Measurements from ENCODE around the gene PRKCH. TPM values are rescaled to one million over a fixed set of nuclear protein-coding genes. Genes with fewer than 3 reads are reported as not detected.

The PRKCH gene
- total and polyA plus RNA-seq, 2 experiments from 2014 or later = 2.4 to 3.5 TPM

DNA sequence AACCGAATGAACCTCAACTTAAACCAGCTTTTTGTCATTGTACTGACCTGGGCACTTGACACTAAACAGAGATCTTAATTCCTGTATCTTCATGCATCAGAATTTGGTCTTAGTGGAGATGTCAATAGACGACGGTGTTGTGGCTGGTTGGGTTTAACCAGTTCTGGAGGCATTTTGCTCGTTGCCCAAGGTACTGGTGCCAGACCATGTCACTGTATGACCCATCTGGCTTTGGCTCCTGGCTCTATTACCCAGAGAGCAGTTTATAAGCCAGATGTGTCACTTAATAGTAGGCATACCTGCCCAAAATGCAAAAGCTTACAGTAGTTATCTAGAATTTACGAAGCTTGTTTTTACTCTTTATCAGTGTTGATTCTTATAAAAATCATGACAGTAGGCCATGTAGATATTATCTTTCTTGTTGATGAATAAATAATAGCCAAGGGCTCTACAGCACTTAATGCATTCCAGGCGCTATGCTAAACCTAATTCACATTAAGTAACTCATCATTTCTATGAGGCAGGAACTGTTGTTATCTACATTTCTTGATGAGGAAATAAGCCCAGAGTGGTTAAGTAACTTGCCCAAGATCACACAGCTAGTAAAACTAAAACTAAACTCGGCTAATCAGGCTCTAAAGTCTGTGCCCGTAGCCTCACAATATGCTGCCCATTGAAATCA lies 194.2 kb downstream of the PRKCH start:
- Histone ChIP-seq H3K4me1 (ENCODE audit: insufficient read depth) (peaks cover 56% of the 10 kb centered on the region), H2AFZ (no peak overlapping the region), H3K4me2 (ENCODE audit: unreplicated experiment) (peak overlapping the region; percentile 45), H3K27ac (peak overlapping the region; percentile 68), H3K9me3 (ENCODE audit: low read depth) (no peaks in the 10 kb centered on the region), H3K9me2 (ENCODE audit: insufficient read depth) (no peaks in the 10 kb centered on the region), H3K9ac (no peak overlapping the region), H4K20me1 (ENCODE audit: insufficient read depth) (no peaks in the 10 kb centered on the region), H3K79me2 (ENCODE audit: insufficient read depth) (no peaks in the 10 kb centered on the region), H3K4me3 (no peak overlapping the region), H3F3A (ENCODE audit: insufficient read depth) (peaks cover 52% of the 10 kb centered on the region), H3K27me3 (replicated peaks; ENCODE audit: insufficient read depth) (no peaks in the 10 kb centered on the region), H3K36me3 (ENCODE audit: low read depth) (no peaks in the 10 kb centered on the region)
- TF ChIP-seq EZH2phosphoT487 (IDR thresholded peaks at IDR 0.05; ENCODE audit: insufficient read depth, low read depth) = no peak
- TF ChIP-seq EZH2 (IDR thresholded peaks at IDR 0.05; ENCODE audit: insufficient read depth, poor library complexity, severe bottlenecking) = no peak
- WGBS, 2 experiments (ENCODE audit: low coverage in 1 of 2, low lambda C conversion rate in 2 of 2, missing lambda C conversion rate in 2 of 2) = 74 to 78% methylated on average over 8 of the region's 8 CpGs
- in situ Hi-C loops (cut with MboI) = no loop called here
- no peak for DNase-seq

DNA sequence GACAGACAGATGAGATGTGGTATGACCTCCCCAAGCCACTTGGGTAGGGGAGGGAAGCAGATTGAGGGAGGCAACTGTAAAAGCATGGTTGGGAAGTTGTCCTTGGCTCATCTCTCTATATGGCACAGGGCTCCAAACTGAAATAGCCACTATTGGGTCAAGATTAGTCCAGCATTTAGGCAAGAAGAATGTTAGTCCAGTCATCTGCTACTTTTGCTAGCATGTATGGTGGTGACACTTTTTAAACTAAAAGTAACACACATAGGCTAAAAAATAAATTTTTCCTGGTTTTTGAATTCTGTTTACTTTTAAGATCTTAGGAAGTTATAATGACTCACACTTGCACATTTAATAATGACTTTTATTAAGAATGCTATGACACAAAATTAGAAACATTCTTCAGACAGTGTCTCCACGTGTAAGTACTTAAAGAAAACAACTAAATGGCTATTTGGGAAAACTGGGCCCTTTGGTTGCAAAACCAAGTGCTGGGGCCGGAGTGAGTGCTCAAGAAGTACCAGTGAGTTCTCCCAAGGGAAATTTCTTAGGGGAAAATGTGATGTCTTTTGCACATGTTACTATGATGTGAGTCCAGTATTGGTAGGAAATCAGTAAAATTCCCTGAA lies 194.9 kb downstream of the PRKCH start:
- no peaks in the 10 kb centered on the region for H3K9me2 ChIP-seq (ENCODE audit: insufficient read depth)
- peak overlapping the region; percentile 45 for H3K4me2 ChIP-seq (ENCODE audit: unreplicated experiment)
- TF ChIP-seq EZH2phosphoT487 (IDR thresholded peaks at IDR 0.05; ENCODE audit: insufficient read depth, low read depth) (no peak), EZH2 (IDR thresholded peaks at IDR 0.05; ENCODE audit: insufficient read depth, poor library complexity, severe bottlenecking) (no peak)
- no peaks in the 10 kb centered on the region for H3K9me3 ChIP-seq (ENCODE audit: low read depth)
- no peaks in the 10 kb centered on the region for H3K79me2 ChIP-seq (ENCODE audit: insufficient read depth)
- peaks cover 55% of the 10 kb centered on the region for H3F3A ChIP-seq (ENCODE audit: insufficient read depth)
- H3K4me1 ChIP-seq (ENCODE audit: insufficient read depth) = peaks cover 57% of the 10 kb centered on the region
- peak overlapping the region; percentile 3; the same call in 1 of the 2 replicates for H3K4me3 ChIP-seq
- in situ Hi-C loops (cut with MboI) = no loop called here
- no peaks in the 10 kb centered on the region for H3K27me3 ChIP-seq (replicated peaks; ENCODE audit: insufficient read depth)
- peak; percentile 77 for DNase-seq
- peak overlapping the region; percentile 51 for H3K9ac ChIP-seq
- peak overlapping the region; percentile 68 for H3K27ac ChIP-seq
- H4K20me1 ChIP-seq (ENCODE audit: insufficient read depth) = no peaks in the 10 kb centered on the region
- no peaks in the 10 kb centered on the region for H3K36me3 ChIP-seq (ENCODE audit: low read depth)
- WGBS, 2 experiments (ENCODE audit: low coverage in 1 of 2, low lambda C conversion rate in 2 of 2, missing lambda C conversion rate in 2 of 2) = 2 to 4% methylated on average over 2 of the region's 2 CpGs
- H2AFZ ChIP-seq = no peak overlapping the region; the same call in 1 of the 2 replicates

DNA sequence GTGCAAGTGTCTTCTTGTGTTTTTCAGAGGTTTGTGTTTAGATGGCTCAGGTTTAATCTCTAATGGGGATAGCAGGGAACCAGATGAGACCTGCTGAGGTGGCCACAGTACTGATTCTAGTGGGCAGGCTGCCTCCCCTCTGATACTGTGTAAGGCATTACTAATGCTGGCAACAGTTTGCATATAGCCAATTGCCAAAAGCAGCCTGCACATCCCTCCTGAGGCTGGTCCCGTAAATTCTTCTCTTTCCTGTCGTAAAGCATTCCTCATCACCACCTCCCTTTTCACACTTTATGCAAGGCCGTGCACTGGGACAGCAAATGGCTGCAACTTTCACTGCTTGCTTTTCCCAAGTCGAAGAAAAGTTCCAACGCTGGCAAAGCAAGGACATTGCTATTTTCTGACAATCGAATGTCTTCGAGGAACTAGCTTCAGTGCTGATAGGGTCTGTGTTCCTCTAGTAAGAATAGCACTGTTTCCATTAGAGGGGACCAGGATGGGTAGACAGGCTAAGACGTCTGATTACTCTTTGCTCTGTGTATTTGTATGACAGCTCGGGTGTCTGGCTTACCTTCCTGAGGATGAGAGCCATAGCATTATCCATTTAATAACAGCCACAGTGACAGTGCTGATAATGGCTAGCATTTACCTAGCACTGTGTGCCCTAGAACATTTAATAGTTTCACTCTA lies 195.7 kb downstream of the PRKCH start:
- Histone ChIP-seq H3K36me3 (ENCODE audit: low read depth) (no peaks in the 10 kb centered on the region), H3K79me2 (ENCODE audit: insufficient read depth) (no peaks in the 10 kb centered on the region), H4K20me1 (ENCODE audit: insufficient read depth) (no peaks in the 10 kb centered on the region), H3K27me3 (replicated peaks; ENCODE audit: insufficient read depth) (no peaks in the 10 kb centered on the region), H3K9ac (peak overlapping the region; percentile 51), H3K4me1 (ENCODE audit: insufficient read depth) (peaks cover 48% of the 10 kb centered on the region), H3K4me2 (ENCODE audit: unreplicated experiment) (peak overlapping the region; percentile 55), H3K9me3 (ENCODE audit: low read depth) (no peaks in the 10 kb centered on the region), H3K9me2 (ENCODE audit: insufficient read depth) (peaks cover under 1% of the 10 kb centered on the region; the same call in 1 of the 2 replicates), H2AFZ (peak overlapping the region; percentile 71), H3K27ac (peak overlapping the region; percentile 68), H3F3A (ENCODE audit: insufficient read depth) (peaks cover 49% of the 10 kb centered on the region), H3K4me3 (peak overlapping the region; percentile 30; the same call in 1 of the 2 replicates)
- WGBS, 2 experiments (ENCODE audit: low coverage in 1 of 2, low lambda C conversion rate in 2 of 2, missing lambda C conversion rate in 2 of 2) = 24 to 27% methylated on average over 9 of the region's 9 CpGs
- peak; percentile 94 for DNase-seq
- in situ Hi-C loops (cut with MboI) = no loop called here
- TF ChIP-seq EZH2phosphoT487 (IDR thresholded peaks at IDR 0.05; ENCODE audit: insufficient read depth, low read depth) (no peak), EZH2 (IDR thresholded peaks at IDR 0.05; ENCODE audit: insufficient read depth, poor library complexity, severe bottlenecking) (no peak)

DNA sequence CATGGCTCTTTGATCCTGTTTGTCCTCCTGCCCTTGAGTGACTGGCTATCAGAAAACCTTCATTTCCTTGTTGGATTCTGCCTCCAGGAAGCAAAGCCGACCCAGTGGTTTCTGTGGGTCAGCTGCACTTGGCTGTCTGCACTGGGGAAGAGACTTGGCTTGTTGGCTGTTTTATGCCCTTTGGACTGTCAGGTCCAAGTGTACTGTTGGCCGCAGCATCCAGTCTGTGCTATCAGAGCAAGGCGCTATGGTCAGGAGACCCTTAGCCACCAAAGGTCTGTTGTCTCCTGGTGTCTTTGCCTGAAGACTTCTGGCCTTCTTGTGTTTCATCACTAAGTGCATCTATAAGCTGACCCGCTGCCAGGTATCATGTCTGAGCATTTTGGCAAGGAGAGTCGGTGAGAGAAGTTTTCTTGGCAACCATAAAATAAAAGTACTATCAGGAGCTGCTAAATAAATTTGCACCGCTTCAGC lies 196.6 kb downstream of the PRKCH start:
- in situ Hi-C loops (cut with MboI) = no loop called here
- Histone ChIP-seq H3K4me1 (ENCODE audit: insufficient read depth) (peaks cover 40% of the 10 kb centered on the region), H3K27ac (no peak overlapping the region), H3K9ac (no peak overlapping the region), H3K4me3 (no peak overlapping the region), H3K79me2 (ENCODE audit: insufficient read depth) (0 out of 2 replicates have a peak, but pooled peaks cover 1% of the 10 kb centered on the region), H3K9me3 (ENCODE audit: low read depth) (no peaks in the 10 kb centered on the region), H3F3A (ENCODE audit: insufficient read depth) (peaks cover 40% of the 10 kb centered on the region), H2AFZ (peak overlapping the region; percentile 71; the same call in 1 of the 2 replicates), H3K9me2 (ENCODE audit: insufficient read depth) (peaks cover 5% of the 10 kb centered on the region; the same call in 1 of the 2 replicates), H3K27me3 (replicated peaks; ENCODE audit: insufficient read depth) (no peaks in the 10 kb centered on the region), H3K4me2 (ENCODE audit: unreplicated experiment) (no peak overlapping the region), H3K36me3 (ENCODE audit: low read depth) (no peaks in the 10 kb centered on the region), H4K20me1 (ENCODE audit: insufficient read depth) (no peaks in the 10 kb centered on the region)
- 88 to 91% methylated on average over 6 of the region's 6 CpGs for whole genome bisulfite sequencing, 2 experiments (ENCODE audit: low coverage in 1 of 2, low lambda C conversion rate in 2 of 2, missing lambda C conversion rate in 2 of 2)
- TF ChIP-seq EZH2 (IDR thresholded peaks at IDR 0.05; ENCODE audit: insufficient read depth, poor library complexity, severe bottlenecking) (no peak), EZH2phosphoT487 (IDR thresholded peaks at IDR 0.05; ENCODE audit: insufficient read depth, low read depth) (no peak)
- no peak for DNase-seq

Measured in GM23248 (cell line).